ENCODE data around the gene FOXK1. TPM values are rescaled to one million over a fixed set of nuclear protein-coding genes. Genes with fewer than 3 reads are reported as not detected.

The FOXK1 gene
- total RNA-seq: 10 to 100 TPM; 52.9 to 53.3 TPM
- 1 to 10 TPM; 1.3 to 5.0 TPM for polyA plus RNA-seq

DNA sequence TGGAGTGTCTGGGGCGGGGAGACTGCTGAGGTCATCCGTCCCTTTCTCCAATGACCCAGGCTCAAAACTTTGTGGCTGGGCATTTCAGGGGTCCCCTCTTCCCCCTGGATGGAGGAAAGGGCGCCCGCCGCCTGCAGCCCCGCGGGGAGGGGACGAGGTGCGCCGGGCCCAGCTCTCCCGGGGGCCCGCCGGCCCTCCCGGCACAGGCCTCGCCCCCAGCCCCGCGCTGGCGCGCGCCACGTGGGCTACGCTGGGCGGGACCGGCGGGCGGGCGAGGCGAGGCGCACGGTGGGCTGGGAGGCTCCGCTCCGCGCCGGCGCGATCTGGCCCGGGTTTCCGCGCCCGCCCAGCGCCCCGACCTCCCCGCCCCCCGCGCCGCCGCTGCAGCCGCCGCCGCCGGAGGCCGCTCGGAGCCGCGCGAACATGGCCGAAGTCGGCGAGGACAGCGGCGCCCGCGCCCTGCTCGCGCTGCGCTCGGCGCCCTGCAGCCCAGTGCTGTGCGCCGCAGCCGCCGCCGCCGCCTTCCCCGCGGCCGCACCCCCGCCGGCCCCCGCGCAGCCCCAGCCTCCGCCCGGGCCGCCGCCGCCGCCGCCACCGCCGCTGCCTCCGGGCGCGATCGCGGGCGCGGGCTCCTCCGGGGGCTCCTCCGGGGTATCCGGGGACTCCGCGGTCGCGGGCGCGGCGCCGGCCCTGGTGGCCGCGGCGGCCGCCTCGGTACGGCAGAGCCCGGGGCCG, at the start of gene FOXK1:
TSS of gene FOXK1 (plus strand) at position 410 of the 735 bp plus-strand sequence. CDS start at position 424, 14 bp downstream.
- Histone ChIP-seq H3K27me3 (ENCODE audit: insufficient read depth, low read length) (no peaks in the 10 kb centered on the region), H3K27ac (ENCODE audit: low read depth, low read length) (peak within 1 kb of the TSS; percentile 94), H3K9me3 (ENCODE audit: control insufficient read depth in 1 of 2, low read length in 2 of 2) (no peaks in the 10 kb centered on the region), H3K36me3 (ENCODE audit: insufficient read depth, low read length) (no peaks in the 10 kb centered on the region), H3K4me3 (ENCODE audit: low read length in 2 of 2) (peak within 1 kb of the TSS; percentile 59 to 73), H3K4me1 (ENCODE audit: insufficient read depth, low read length) (peaks cover 32% of the 10 kb centered on the region)
- ChIA-PET CTCF (ENCODE audit: partially characterized antibody) (interaction anchor here (1.3 to 6.8 kb wide), 4 partner anchors 41 to 70 kb away, joined by 4 to 50 read pairs (median 6); no protein-coding TSS in a partner anchor), POLR2A (ENCODE audit: partially characterized antibody) (interaction anchor here (0.6 to 8.5 kb wide), 7 partner anchors 25 to 93 kb away, joined by 3 to 216 read pairs (median 3); partner anchors contain the start of gene AP5Z1)
- Mint-ChIP-seq H3K4me3 (peak within 1 kb of the TSS; percentile 90 to 100 (median 96)), H3K27me3 (peaks cover 0 to 2% of the 10 kb centered on the region in 2 donors), H3K36me3 (peaks cover 7 to 15% of the 10 kb centered on the region in 2 donors), H3K27ac (peak within 1 kb of the TSS; percentile 90 to 98 (median 94)), H3K4me1 (peaks cover 22 to 37% (median 28%) of the 10 kb centered on the region in 4 donors), H3K9me3 (no peaks in the 10 kb centered on the region)
- intact Hi-C loops (cut with micrococcal nuclease): loop anchor here (1.0 to 5.0 kb wide), 2 partner anchors 41 to 45 kb away; no protein-coding TSS in a partner anchor
- peak; percentile 63 to 82 (median 78) for DNase-seq

DNA sequence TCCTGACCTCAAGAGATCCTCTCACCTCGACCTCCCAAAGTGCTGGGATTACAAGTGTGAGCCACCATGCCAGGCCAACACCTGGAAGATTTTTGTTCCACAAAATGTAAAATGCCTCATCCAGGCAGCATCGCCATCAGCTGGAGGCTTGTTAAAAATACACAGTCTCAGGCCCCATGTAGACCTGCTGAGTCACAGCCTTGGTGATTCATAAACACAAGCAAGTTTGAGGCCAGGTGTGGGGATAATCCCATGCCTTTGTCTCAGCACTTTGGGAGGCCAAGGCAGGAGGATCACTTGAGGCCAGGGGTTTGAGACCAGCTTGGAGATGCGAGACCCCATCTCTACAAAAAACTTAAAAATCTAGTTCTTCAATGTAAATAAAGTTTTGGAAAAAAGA, 49.1 kb upstream of the FOXK1 start:
- Mint-ChIP-seq H3K27ac (no peak overlapping the region), H3K4me3 (no peak overlapping the region), H3K4me1 (no peaks in the 10 kb centered on the region), H3K36me3 (no peaks in the 10 kb centered on the region), H3K9me3 (peaks cover 0 to under 1% (median 0%) of the 10 kb centered on the region in 8 donors), H3K27me3 (peaks cover 4 to 5% of the 10 kb centered on the region in 2 donors)
- DNase-seq: no peak
- ChIA-PET POLR2A (ENCODE audit: partially characterized antibody) (no interaction called here), CTCF (ENCODE audit: partially characterized antibody) (no interaction called here)
- Histone ChIP-seq H3K4me3 (ENCODE audit: low read length in 2 of 2) (no peak overlapping the region), H3K9me3 (ENCODE audit: control insufficient read depth in 1 of 2, low read length in 2 of 2) (no peaks in the 10 kb centered on the region), H3K27ac (ENCODE audit: low read depth, low read length) (no peak overlapping the region), H3K36me3 (ENCODE audit: insufficient read depth, low read length) (no peaks in the 10 kb centered on the region), H3K27me3 (ENCODE audit: insufficient read depth, low read length) (no peaks in the 10 kb centered on the region), H3K4me1 (ENCODE audit: insufficient read depth, low read length) (no peaks in the 10 kb centered on the region)
- intact Hi-C loops (cut with micrococcal nuclease): no loop called here

DNA sequence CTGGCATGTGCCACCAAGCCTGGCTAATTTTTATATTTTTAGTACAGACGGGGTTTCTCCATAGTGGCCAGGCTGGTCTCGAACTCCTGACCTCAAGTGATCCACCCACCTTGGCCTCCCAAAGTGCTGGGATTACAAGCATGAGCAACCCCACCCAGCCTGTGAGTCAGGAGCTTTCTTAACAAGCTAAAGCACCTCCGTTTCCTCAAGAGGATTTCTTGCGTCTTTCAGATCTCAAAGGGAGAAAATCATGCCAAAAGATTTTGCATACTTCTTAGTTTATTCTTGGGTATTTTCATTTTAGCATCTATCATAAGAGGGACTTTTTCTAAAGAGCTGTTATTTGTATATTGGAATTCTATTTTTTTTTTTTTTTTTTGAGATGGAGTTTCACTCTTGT, 47.9 kb upstream of the FOXK1 start:
- ChIA-PET CTCF (ENCODE audit: partially characterized antibody) (no interaction called here), POLR2A (ENCODE audit: partially characterized antibody) (no interaction called here)
- no peak for DNase-seq
- intact Hi-C loops (cut with micrococcal nuclease): no loop called here
- H3K4me1 ChIP-seq (ENCODE audit: insufficient read depth, low read length): no peaks in the 10 kb centered on the region
- H3K36me3 Mint-ChIP-seq: no peaks in the 10 kb centered on the region
- H3K4me3 ChIP-seq (ENCODE audit: low read length in 2 of 2): no peak overlapping the region
- H3K4me1 Mint-ChIP-seq: peaks cover 3 to 6% (median 5%) of the 10 kb centered on the region in 4 donors
- no peaks in the 10 kb centered on the region for H3K27me3 ChIP-seq (ENCODE audit: insufficient read depth, low read length)
- no peak overlapping the region for H3K27ac ChIP-seq (ENCODE audit: low read depth, low read length)
- H3K9me3 Mint-ChIP-seq: no peaks in the 10 kb centered on the region
- no peak overlapping the region for H3K27ac Mint-ChIP-seq
- H3K4me3 Mint-ChIP-seq: no peak overlapping the region
- H3K9me3 ChIP-seq (ENCODE audit: control insufficient read depth in 1 of 2, low read length in 2 of 2): no peaks in the 10 kb centered on the region
- no peaks in the 10 kb centered on the region for H3K36me3 ChIP-seq (ENCODE audit: insufficient read depth, low read length)
- H3K27me3 Mint-ChIP-seq: peaks cover 4 to 5% of the 10 kb centered on the region in 2 donors

- Histone ChIP-seq H3K4me3 (ENCODE audit: low read length in 2 of 2) (no peak overlapping the region), H3K9me3 (ENCODE audit: control insufficient read depth in 1 of 2, low read length in 2 of 2) (no peaks in the 10 kb centered on the region), H3K27ac (ENCODE audit: low read depth, low read length) (no peak overlapping the region), H3K4me1 (ENCODE audit: insufficient read depth, low read length) (peaks cover 16% of the 10 kb centered on the region), H3K27me3 (ENCODE audit: insufficient read depth, low read length) (no peaks in the 10 kb centered on the region), H3K36me3 (ENCODE audit: insufficient read depth, low read length) (no peaks in the 10 kb centered on the region)
- peak overlapping the region in 5 of 7 donors; percentile 4 to 68 (median 63) for H3K27ac Mint-ChIP-seq
- CTCF ChIA-PET (ENCODE audit: partially characterized antibody): interaction anchor here (0.9 kb wide), 1 partner anchor 27 kb away, joined by 3 read pairs; no protein-coding TSS in a partner anchor
- peaks cover 9 to 19% (median 14%) of the 10 kb centered on the region in 4 donors for H3K4me1 Mint-ChIP-seq
- peaks cover 0 to 2% of the 10 kb centered on the region in 2 donors for H3K36me3 Mint-ChIP-seq
- peak in 1 of 5 donors; percentile 11 for DNase-seq
- H3K27me3 Mint-ChIP-seq: peaks cover 0 to 5% of the 10 kb centered on the region in 2 donors
- intact Hi-C loops (cut with micrococcal nuclease): no loop called here
- peak overlapping the region in 2 of 8 donors; percentile 1 to 61 for H3K4me3 Mint-ChIP-seq
- no peaks in the 10 kb centered on the region for H3K9me3 Mint-ChIP-seq
- POLR2A ChIA-PET (ENCODE audit: partially characterized antibody): interaction anchor here (0.9 kb wide), 1 partner anchor 136 kb away, joined by 3 read pairs; the partner anchor contains the start of gene AP5Z1
These were observed 43.1 kb upstream of the FOXK1 start for GRCh38 chr7:4638781-4639575.

GRCh38 chr7:4641091-4641666, 40.9 kb upstream of the FOXK1 start:
- Mint-ChIP-seq H3K9me3 (no peaks in the 10 kb centered on the region), H3K36me3 (peaks cover 0 to 2% of the 10 kb centered on the region in 2 donors), H3K4me1 (peaks cover 9 to 19% (median 14%) of the 10 kb centered on the region in 4 donors), H3K27ac (peak overlapping the region in 5 of 7 donors; percentile 60 to 97 (median 70)), H3K4me3 (peak overlapping the region; percentile 62 to 76 (median 70)), H3K27me3 (peaks cover 0 to 2% of the 10 kb centered on the region in 2 donors)
- DNase-seq: no peak
- Histone ChIP-seq H3K4me3 (ENCODE audit: low read length in 2 of 2) (peak overlapping the region in 1 of 2 donors; percentile 74), H3K27ac (ENCODE audit: low read depth, low read length) (peak overlapping the region; percentile 60), H3K4me1 (ENCODE audit: insufficient read depth, low read length) (peaks cover 16% of the 10 kb centered on the region), H3K36me3 (ENCODE audit: insufficient read depth, low read length) (no peaks in the 10 kb centered on the region), H3K27me3 (ENCODE audit: insufficient read depth, low read length) (no peaks in the 10 kb centered on the region), H3K9me3 (ENCODE audit: control insufficient read depth in 1 of 2, low read length in 2 of 2) (no peaks in the 10 kb centered on the region)
- ChIA-PET CTCF (ENCODE audit: partially characterized antibody) (interaction anchor here (0.7 to 2.3 kb wide), 14 partner anchors 12 to 134 kb away, joined by 3 to 50 read pairs (median 4); partner anchors contain the start of genes AP5Z1 and FOXK1), POLR2A (ENCODE audit: partially characterized antibody) (interaction anchor here (0.6 to 4.0 kb wide), 28 partner anchors 9 to 404 kb away, joined by 3 to 216 read pairs (median 4); partner anchors contain the start of genes AP5Z1, FOXK1 and RBAK)
- intact Hi-C loops (cut with micrococcal nuclease): loop anchor here (1.0 to 10.0 kb wide), 6 partner anchors 30 to 334 kb away; partner anchors contain the start of genes AP5Z1 and FOXK1

- intact Hi-C loops (cut with micrococcal nuclease): loop anchor here (1.0 to 10.0 kb wide), 6 partner anchors 31 to 333 kb away; partner anchors contain the start of genes AP5Z1 and FOXK1
- POLR2A ChIA-PET (ENCODE audit: partially characterized antibody): interaction anchor here (0.6 to 4.0 kb wide), 28 partner anchors 9 to 404 kb away, joined by 3 to 216 read pairs (median 4); partner anchors contain the start of genes AP5Z1, FOXK1 and RBAK
- Mint-ChIP-seq H3K36me3 (peaks cover 0 to 2% of the 10 kb centered on the region in 2 donors), H3K4me1 (peaks cover 9 to 19% (median 14%) of the 10 kb centered on the region in 4 donors), H3K4me3 (peak overlapping the region; percentile 83 to 92 (median 87)), H3K27ac (peak overlapping the region; percentile 93 to 97 (median 95)), H3K9me3 (peaks cover 0 to 3% (median 0%) of the 10 kb centered on the region in 8 donors), H3K27me3 (no peaks in the 10 kb centered on the region)
- peak; percentile 94 to 99 (median 98) for DNase-seq
- Histone ChIP-seq H3K4me1 (ENCODE audit: insufficient read depth, low read length) (peaks cover 16% of the 10 kb centered on the region), H3K4me3 (ENCODE audit: low read length in 2 of 2) (peak overlapping the region; percentile 70 to 74), H3K27ac (ENCODE audit: low read depth, low read length) (peak overlapping the region; percentile 60), H3K36me3 (ENCODE audit: insufficient read depth, low read length) (no peaks in the 10 kb centered on the region), H3K27me3 (ENCODE audit: insufficient read depth, low read length) (no peaks in the 10 kb centered on the region), H3K9me3 (ENCODE audit: control insufficient read depth in 1 of 2, low read length in 2 of 2) (no peaks in the 10 kb centered on the region)
- CTCF ChIA-PET (ENCODE audit: partially characterized antibody): interaction anchor here (0.7 to 2.3 kb wide), 14 partner anchors 12 to 134 kb away, joined by 3 to 50 read pairs (median 4); partner anchors contain the start of genes AP5Z1 and FOXK1
These were observed 40.2 kb upstream of the FOXK1 start for GRCh38 chr7:4641667-4642467.
